Stimulated activated CD8-positive, alpha-beta memory T cell treated with anti-CD3 and anti-CD28 coated beads, Interleukin-7, amount 100 ng/mL, for 48 hours (primary cell): Measurements from ENCODE around the gene DCP2.
A peak's percentile ranks its signal among the peaks of the same experiment; 100 is the strongest.

Experiments
- DNase-seq, 2 donors: peaks; one replicate each; pipeline ENCODE4 v3.0.0-alpha.2; 2020; ENCODE audit warnings: low read depth in 1 of 2; ENCODE audit errors: extremely low read depth in 1 of 2

Gene DCP2

DNA sequence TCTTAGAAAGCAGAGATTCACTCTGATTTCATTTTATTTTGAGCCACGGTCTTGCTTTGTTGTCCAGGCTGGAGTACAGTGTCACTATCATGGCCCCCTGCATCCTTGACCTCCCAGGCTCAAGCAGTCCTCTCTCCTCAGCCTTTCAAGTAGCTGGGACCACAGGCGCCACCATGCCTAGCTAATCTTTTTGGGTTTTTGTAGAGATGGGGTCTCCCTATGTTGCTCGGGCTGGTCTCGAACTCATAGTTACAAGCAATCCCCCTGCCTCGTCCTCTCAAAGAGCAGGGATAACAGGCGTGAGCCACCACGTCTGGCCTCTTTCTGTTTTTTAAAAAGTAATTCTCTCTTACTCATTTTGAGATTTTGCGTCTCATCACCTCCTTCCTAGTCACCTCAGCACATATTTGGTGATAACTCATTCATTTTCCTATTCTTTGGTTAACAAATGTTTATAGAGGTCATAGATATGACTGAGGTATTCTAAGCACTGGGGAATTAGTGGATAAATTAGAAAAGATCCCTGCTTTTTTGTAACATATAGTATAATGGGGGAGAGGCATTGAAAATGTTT lies 10.8 kb upstream of the DCP2 start:
- no peak for DNase-seq

DNA sequence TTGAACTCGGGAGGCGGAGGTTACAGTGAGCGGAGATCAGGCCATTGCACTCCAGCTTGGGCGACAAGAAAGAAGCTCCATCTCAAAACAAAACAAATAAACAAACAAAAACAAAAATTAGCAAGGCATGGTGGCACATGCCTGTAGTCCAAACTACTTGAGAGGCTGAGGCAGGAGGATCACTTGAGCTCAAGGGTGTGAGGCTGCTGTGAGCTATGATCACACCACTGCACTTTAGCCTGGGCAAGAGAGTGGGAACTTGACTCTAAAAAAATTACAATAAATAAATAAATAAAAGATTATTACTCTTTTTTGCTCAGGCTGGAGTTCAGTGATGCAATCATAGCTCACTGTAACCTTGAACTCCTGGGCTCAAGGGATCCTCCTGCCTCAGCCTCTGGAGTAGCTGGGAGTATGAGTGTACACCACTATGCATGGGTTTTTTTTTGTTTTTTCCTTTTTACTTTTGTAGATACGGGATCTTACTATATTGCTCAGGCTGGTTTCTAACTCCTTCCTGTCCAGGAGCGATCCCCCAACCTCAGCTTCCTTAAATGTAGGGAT lies 9.0 kb upstream of the DCP2 start:
- no peak for DNase-seq

DNA sequence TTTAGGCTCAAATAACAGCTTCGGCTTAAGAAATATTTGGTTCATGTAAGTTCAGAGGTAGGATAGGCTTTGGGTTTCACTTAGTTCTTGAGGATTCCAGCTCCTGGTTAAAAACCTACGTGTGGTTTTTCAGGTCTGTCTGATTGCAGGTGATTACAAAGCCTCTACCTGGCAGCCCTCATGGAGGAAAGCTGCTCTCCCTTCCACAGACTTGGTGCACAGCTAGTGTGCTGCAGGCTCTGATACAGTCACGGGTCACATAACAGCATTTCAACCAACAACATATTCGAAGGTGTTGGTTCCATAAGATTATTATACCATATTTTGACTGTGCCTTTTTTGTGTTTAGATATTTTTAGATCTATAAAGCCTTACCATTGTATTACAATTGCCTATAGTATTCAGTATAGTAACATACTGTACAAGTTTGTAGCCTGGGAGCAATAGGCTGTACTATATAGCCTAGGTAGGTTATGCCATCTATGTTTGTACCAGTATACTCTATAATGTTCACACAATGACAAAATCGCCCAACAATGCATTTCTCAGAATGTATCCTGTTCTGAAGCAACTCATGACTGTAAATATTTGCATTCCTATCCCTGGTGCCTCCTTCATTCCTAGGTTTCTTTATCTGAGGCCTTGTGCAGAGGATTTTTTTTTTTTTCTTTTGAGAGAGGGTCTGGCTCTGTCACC lies 8.0 kb upstream of the DCP2 start:
- DNase-seq: no peak

DNA sequence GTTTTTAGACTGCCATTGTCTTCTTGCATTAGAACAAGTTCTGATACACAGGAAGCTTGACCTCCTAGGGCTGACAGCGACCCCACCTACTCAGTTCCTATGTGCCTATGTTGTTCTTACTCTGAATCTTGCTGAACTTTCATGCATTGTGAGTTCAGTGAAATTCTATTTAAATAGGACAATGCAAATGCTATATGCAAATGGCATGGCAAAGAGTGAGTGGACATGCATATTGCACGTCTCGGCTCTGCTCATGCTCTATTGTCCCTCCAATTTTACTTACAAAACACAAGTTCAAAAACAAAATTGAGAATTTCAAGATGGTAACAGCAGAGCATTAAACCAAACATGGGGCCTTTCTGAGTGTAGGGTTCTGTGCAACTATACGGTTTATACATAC lies 5.3 kb upstream of the DCP2 start:
- no peak for DNase-seq

DNA sequence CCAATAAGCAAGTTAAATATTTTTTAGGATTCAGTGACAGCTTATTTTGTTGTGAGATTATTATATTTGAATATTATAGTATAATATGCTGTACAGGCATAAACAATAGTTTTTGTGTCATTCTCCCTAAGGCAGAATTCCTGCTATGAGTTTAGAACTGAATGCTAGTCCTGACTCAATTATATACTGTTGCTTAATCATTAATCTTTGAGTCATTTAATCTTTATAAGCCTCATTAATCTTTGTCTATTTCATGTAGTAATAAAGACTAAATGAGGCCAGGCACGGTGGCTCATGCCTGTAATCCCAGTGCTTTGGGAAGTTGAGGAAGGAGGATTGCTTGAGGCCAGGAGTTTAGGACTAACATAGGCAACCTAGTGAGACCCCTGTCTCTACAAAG lies 3.6 kb upstream of the DCP2 start:
- no peak for DNase-seq

DNA sequence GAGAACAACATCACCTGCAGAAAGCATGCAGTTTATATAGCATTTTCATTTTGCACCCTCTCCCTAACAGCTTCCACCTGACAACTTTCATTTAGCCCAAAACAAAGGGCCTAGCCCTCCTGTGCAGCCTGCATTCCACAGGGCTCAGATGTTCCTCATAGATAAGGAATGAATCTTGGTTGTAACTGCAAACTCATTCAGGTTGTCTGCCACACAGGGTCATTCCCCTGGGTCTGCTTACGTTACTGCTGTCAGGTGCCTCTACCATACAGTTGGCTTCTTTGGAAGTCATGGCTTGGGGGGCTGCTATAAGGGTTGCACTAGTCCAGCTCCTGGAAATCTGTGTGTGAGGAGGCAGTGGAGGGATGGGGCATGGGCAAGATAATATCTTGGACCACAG lies 2.7 kb upstream of the DCP2 start:
- no peak for DNase-seq

DNA sequence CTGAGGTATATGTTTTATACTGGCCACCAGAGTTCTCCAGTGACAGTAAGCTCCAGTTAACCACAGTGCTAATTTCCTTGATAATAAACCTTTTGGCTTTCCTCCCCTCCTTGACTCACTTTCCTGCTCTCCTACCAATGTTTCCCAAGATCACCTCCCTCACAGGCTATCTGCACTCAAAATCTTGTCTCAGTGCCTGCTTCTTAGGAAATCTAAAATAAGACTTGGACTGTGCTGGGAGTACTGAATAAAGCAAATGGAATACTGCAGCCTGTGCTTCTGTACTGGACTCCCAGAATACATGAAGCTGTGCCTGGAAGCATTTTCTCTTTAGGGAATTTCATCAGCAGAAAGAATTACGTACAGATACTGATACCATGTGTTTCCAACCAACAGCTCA lies 1.7 kb upstream of the DCP2 start:
- DNase-seq: no peak

DNA sequence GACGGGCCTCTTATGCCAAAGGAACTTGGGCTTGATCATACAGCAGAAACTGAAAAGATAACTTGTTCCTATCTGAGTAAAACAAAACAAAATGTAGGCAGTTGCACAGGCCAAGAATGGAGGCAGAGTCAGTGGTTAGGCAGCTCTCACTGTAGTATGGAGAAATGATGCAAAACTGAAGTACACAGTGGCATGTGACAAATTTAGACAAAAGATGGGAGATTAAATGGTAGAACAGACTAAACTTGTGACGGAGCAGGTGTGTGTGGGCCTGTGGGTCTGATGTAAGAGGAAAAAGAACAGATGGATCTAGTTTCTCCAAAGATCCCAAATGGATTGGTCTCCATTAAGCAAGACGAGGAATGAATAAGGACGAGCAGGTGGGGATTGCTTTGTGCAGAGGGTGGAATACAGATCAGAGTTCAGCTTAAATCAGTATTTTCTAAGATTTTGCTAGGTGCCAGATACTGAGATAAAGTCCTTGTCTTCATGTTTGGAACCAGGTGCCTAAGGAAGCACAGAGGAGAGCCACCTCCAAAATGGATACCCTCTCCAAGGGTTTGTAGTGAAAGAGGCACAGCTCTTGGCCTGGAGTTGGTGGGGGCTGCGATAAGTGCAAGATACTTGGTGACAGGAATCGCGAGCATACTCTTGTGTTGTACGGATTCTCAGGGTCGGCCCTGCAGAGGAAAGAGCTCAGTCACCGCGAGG lies 722 bp upstream of the DCP2 start:
- DNase-seq: no peak

DNA sequence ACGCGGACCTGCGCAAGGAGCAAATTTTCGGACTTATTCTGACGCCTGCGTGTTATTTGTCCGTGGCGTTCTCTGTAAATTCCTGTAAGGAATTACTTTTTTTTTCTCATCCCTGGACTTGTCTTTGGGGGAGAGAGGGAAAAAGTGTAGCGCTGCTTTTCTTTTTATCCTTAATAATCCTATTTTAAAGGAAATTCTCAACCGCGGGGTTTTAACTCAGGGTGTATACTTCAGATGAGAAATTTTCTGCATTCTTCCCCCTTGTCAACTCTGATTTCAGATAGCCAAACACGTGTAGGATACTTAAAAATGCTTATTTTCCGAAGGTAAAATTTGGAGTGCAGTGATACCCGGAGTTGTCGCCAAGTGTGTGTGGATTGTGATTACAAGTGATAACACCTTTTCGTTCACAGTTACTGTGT lies 853 bp downstream of the DCP2 start:
- no peak for DNase-seq

DNA sequence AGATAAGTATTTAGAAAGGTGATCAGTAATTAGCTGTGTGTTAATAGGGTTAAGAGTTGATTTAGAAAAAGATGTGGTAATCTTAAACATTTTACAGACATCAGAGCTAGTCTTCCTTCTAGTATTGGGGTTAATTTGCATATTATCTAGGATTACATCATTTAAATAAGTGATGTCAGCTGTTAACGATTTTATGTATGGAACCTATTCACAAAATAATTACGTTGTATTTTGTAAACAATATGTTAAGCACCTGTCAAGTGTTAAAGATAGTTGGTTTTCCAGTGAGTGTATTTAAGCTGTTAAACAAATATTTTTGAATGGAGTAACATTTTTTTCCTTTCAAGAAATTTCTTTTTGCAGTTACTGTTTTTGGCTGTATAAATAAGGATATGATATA lies 2.2 kb downstream of the DCP2 start:
- DNase-seq: no peak

DNA sequence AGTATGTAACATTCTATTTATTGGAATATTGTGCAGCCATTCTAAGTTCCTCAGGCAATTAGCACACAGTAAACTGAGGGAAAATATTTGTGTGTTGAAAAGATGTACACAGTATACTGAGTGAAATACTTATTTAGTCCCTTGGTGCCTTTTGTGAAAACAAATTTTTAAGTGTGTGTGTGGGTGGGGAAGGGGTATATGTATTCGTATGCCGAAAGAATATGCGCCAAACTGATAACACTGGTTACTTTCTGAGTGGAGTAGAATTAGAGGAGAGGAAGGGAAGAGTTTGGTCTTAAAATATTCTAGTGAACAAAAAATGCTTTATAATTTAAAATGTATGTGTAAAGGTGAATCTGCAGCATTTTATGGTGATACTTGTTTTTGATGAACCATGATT lies 3.1 kb downstream of the DCP2 start:
- DNase-seq: no peak

DNA sequence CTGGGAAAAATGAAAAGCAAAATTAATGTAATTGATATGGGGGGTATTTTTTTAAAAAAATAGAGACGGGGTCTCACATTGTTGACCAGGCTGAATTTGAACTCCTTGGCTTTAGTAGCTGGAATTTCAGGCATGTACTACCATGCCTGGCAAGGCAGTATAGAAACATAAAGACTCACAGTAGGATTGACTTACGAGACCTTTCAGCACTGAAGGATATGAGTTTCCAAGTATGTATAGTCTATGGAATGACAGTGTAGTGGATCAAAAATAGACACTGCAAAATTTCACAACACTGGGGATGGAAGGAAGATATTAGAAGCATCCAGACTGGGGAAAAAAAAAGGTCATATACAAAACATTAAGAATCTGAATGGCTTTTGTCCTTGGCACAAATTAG lies 6.8 kb downstream of the DCP2 start:
- DNase-seq: no peak

DNA sequence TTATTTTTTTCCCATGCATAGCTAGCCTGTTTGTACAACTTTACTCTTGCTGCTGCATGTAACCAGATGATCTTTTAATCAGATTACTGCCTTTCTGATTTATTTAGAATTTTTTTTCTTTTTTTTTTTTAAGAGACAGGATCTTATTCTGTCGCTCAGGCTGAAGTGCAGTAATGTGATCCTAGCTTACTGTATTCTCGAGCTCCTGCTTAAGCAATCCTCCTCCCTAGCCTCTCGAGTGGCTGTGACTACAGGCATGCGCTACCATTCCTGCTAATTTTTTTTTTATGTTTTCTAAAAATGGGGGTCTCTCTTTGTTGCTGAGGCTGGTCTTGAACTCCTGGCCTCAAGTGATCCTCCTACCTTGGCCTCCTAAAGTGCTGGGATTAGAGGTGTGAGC lies 9.6 kb downstream of the DCP2 start:
- no peak for DNase-seq

DNA sequence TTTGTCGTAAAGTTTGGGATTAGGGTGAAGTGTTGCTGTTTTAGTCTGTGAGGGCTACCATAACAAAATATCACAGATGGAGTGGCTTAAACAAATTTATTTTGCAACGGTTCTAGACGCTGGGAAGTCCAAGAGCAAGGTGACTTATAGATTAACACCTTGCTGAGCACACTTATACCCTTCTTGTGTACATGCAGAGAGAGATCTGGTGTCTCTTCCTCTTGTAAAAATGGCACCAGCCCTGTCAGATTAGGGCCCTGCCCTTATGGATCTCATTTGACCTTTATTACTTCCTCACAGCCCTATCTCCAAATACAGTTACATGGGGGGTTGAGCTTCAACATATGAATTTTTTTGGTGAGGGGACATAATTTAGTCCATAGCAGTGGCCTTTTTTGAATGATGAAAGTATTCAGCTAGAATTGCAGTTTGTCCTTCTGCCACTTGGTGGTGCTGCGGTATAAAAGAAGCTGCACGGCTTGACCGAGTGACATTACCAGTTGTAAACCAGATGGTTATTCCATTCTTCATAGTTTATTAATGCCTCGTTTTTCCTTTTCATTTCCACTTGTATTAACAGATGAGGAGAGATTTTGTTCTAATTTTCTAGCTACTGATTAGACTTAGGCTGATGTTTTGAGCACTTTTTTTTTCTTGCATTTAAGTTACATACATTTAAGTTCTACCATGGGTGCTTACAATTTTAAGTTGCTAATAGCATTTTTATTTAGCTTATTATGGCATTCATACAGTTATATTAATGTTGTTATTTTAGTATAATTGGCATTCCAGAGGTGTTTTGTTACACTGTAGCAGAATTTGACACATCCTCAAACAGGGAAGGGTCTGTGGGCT lies 19.4 kb downstream of the DCP2 start:
- peak; percentile 22 to 47 for DNase-seq

DNA sequence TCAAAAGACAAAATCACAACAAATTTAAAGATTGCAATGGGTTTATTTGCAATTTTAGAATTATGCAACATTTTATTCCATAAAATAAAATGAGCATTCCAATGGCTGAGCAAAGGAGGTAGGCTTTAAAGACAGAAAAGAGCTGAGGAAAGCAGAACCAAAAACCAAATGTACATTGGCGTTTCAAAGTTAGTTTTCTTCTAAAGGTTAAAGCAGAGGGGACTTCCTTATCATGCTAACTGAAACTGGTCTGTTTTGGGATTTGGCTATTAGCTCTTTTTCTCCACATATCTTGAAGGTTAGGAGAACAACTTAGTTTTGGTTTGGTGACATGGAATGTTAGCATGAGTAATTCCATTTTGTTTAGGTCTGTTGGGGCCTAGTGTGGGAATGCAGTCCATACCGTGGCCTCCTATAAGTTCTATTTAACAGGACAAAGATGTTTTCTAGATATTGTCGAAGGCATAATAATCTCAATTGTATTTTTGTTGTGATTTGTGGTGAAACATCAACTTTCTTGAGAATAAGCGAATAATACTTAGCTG lies 20.3 kb downstream of the DCP2 start:
- no peak for DNase-seq

DNA sequence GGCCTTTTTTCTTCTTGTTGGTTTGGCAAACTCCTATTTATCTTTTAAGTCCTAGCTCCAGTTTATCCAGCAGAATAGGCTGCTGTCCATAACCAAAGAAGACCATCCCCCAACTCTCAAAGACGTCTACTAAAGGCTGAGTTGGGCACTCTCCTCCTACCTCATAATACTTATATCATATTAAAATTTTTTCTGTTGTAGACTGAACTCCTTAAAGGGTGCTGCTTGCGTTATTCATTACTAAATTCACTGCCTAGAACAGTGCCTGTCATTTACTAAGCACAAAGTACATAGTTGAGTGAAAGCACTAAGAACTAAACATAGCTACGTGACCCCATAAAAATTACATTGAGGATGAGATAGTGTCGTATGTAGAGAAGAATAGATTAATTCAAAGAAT lies 21.7 kb downstream of the DCP2 start:
- no peak for DNase-seq

DNA sequence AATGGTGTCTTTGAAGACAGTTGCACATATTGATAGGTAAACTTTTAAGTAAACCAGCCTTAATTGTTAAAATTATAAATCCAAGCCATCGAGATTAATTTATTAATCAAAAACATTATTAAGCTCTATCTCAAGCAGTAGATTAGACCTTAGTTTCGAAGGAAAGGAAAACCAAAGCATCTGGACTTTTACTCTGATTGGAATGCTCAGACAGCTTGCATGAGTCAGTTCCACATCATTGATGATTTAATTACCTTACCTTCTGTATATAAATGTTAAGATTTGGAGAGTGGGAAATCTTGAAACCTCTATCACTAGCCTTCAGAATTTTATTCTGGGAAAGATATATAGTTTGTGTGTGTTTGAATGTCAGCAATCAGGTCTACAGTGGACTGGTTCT lies 23.9 kb downstream of the DCP2 start:
- DNase-seq: no peak

DNA sequence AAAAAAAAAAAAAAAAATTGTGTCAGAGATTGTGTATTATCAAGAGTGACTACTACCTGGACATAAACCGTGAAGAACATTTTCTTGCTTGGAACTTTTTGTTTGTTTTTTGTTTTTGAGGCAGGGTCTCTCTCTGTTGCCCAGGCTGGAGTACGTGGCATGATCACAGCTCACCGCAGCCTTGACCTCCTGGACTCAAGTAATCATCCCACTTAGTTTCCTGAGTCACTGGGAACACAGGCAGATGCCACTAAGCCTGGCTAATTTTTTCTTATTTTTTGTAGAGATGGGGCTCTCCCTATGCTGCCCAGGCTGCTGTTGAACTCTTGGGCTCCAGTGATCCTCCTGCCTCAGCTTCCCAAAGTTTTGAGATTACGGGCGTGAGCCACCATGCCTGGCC lies 25.8 kb downstream of the DCP2 start:
- no peak for DNase-seq

DNA sequence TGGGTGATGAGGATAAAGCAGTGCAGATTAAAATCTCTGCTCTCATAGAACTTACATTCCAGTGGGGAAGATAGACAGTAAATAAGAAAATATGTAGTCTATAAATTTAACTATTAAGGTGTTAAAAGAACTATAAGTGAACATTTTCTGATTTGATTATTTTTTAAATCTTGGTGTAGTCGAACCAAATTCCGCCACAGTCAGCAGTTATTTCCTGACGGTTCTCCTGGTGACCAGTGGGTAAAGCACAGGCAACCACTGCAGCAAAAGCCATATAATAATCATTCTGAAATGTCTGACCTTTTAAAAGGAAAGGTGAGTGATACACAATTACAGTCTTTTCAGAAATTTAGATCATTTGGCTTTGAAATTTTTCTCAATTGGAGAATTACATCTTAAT lies 27.2 kb downstream of the DCP2 start:
- no peak for DNase-seq

DNA sequence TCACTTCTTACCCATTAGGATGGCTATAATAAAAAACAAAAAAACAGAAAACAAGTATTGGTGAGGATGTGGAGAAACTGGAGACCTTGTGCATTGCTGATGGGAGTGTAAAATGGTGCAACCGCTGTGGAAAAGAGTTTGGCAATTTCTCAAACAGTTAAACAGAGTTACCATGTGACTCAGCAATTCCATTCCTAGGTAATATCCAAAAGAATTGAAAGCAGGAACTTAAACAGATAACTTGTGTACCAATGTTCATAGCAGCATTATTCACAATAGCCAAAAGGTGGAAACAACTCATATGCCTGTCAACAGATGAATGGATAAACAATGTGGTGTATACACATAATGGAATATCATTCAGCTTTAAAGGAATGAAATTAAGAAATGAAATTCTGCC lies 28.9 kb downstream of the DCP2 start:
- no peak for DNase-seq
